Keratinocyte (primary cell): Measurements from ENCODE around the gene SLC25A19. TPM values are rescaled to one million over a fixed set of nuclear protein-coding genes. Genes with fewer than 3 reads are reported as not detected.

ENCODE experiments used
- DNase-seq: peaks from one replicate; pipeline ENCODE4 v3.0.0-alpha.2; 2011; ENCODE audit warnings: low read depth, missing footprints, low spot score
- FAIRE-seq: peaks from 2 replicates; lab custom pipeline; 2011; peaks lifted over from hg19 to GRCh38; lab: Jason Lieb, UNC
- H2AFZ ChIP-seq: 2 replicates; pipeline ENCODE4 v1.6.0; 2012; ENCODE audit warnings: low read length, control low read depth, inconsistent platforms; ENCODE audit not compliant: control insufficient read depth
- H3K27ac ChIP-seq: 2 replicates; pipeline ENCODE4 v1.5.1; 2011; ENCODE audit warnings: low read length; ENCODE audit not compliant: control insufficient read depth, insufficient read depth
- H3K27me3 ChIP-seq: 3 replicates; pipeline ENCODE4 v1.6.0; 2011; ENCODE audit warnings: low read length; ENCODE audit not compliant: control insufficient read depth, insufficient read depth; ENCODE audit errors: extremely low read depth
- H3K36me3 ChIP-seq, 2 experiments: 2 replicates in 1 of 2; 3 replicates in 1 of 2; pipeline ENCODE4 v1.5.1; 2011; ENCODE audit warnings: low read length in 2 of 2, mild to moderate bottlenecking in 1 of 2; ENCODE audit not compliant: control insufficient read depth in 2 of 2, insufficient read depth in 2 of 2; ENCODE audit errors: extremely low read depth in 1 of 2
- H3K4me1 ChIP-seq: 3 replicates; pipeline ENCODE4 v1.5.1; 2011; ENCODE audit warnings: low read length; ENCODE audit not compliant: control insufficient read depth, insufficient read depth; ENCODE audit errors: extremely low read depth
- H3K4me2 ChIP-seq: 3 replicates; pipeline ENCODE4 v1.6.0; 2011; ENCODE audit warnings: low read depth, low read length; ENCODE audit not compliant: control insufficient read depth, insufficient read depth; ENCODE audit errors: extremely low read depth
- H3K4me3 ChIP-seq, 3 experiments: fragments of 200-600 bp in 1 of 3; sonication (generic) in 1 of 3; 2 replicates in 2 of 3; 3 replicates in 1 of 3; pipeline ENCODE4 v1.5.1; 2011 to 2016; ENCODE audit warnings: low read length in 3 of 3, mild to moderate bottlenecking in 3 of 3, control low read depth in 2 of 3, inconsistent platforms in 1 of 3, low read depth in 1 of 3, mixed read lengths in 1 of 3, mixed run types in 1 of 3, moderate library complexity in 1 of 3; ENCODE audit not compliant: control insufficient read depth in 2 of 3, insufficient read depth in 2 of 3; ENCODE audit errors: extremely low read depth in 1 of 3
- H3K79me2 ChIP-seq: 2 replicates; pipeline ENCODE4 v1.6.0; 2012; ENCODE audit warnings: low read length; ENCODE audit not compliant: control insufficient read depth, insufficient read depth
- H3K9ac ChIP-seq: 3 replicates; pipeline ENCODE4 v1.6.0; 2011; ENCODE audit warnings: low read length; ENCODE audit not compliant: control insufficient read depth, insufficient read depth; ENCODE audit errors: extremely low read depth
- H3K9me1 ChIP-seq: 3 replicates; pipeline ENCODE4 v1.6.0; 2011; ENCODE audit warnings: low read length; ENCODE audit not compliant: control insufficient read depth, insufficient read depth; ENCODE audit errors: extremely low read depth
- H3K9me3 ChIP-seq: 2 replicates; pipeline ENCODE4 v1.5.1; 2012; ENCODE audit warnings: low read depth, low read length; ENCODE audit not compliant: control insufficient read depth
- H4K20me1 ChIP-seq: 3 replicates; pipeline ENCODE4 v1.6.0; 2011; ENCODE audit warnings: low read length; ENCODE audit not compliant: control insufficient read depth, insufficient read depth; ENCODE audit errors: extremely low read depth
- CTCF ChIP-seq, 3 experiments: IDR thresholded peaks in 1 of 3; conservative IDR thresholded peaks in 1 of 3; optimal IDR thresholded peaks in 1 of 3; 2 replicates in 2 of 3; 3 replicates in 1 of 3; pipeline versions ENCODE3 to v1.5.1; 2011; ENCODE audit warnings: low read length in 3 of 3, mild to moderate bottlenecking in 3 of 3, moderate library complexity in 2 of 3, control low read depth in 1 of 3, inconsistent platforms in 1 of 3; ENCODE audit not compliant: insufficient read depth in 2 of 3; ENCODE audit errors: extremely low read depth in 1 of 3
- EZH2 ChIP-seq: IDR thresholded peaks from one replicate; pipeline ENCODE4 v1.6.1; 2012; ENCODE audit warnings: inconsistent platforms, mild to moderate bottlenecking, low read length, moderate library complexity
- dilution Hi-C: fragments of 300-500 bp; cut with MboI; formaldehyde crosslinking; loops from one replicate; pipeline ENCODE4 v1.7.0; 2020; ENCODE audit warnings: low sequenced_read_pairs; ENCODE audit not compliant: extremely low pct_ligation_motif_present
- polyA plus RNA-seq, 5 experiments: library from polyadenylated mRNA; depleted of rRNA in 3 of 5; stranded (reverse) in 3 of 5; stranded (forward) in 1 of 5; unstranded in 1 of 5; fragments of >200 nt; gene quantifications; 1 replicate in 1 of 5; 2 replicates in 3 of 5; 3 replicates in 1 of 5; pipeline versions ENCODE4 v1.2.1 to v1.2.3, GENCODE V29; 2011 to 2012; ENCODE audit warnings: missing spikeins in 2 of 5, low read depth in 1 of 5, low replicate concordance in 1 of 5

SLC25A19 gene
- polyA plus RNA-seq, 1 donor (not counting 4 experiments of a cell fraction or from before 2014, with no cell fraction given), result 7.0 TPM

DNA sequence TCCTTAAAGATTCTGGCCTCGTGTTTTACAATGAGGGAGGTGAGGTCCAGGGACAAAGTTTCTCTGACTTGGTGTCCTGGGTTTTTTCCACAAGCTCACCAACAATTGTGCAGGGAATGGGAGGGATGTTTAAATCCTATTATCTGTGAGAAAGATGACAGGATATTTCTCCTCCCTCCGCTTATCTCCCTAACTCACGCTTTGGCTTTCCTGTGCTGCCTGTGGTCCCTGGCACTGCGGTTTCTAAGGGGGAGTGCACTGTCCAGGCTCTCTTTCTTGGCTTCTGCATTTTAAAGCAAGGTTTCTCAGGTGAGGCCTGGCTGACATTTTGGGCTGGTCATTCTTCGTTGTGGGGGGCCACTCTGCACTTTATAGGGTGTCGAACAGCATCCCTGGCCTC lies 44.2 kb downstream of the SLC25A19 start:
- dilution Hi-C loops, result no loop called here
- H3K36me3 ChIP-seq, result peaks cover 46 to 50% of the 10 kb centered on the region in 2 experiments
- no peak overlapping the region for H3K4me2 ChIP-seq
- no peaks in the 10 kb centered on the region for H4K20me1 ChIP-seq
- no peaks in the 10 kb centered on the region for H3K4me1 ChIP-seq
- no peaks in the 10 kb centered on the region for H3K9me1 ChIP-seq
- no peaks in the 10 kb centered on the region for H3K27me3 ChIP-seq
- no peaks in the 10 kb centered on the region for H3K9me3 ChIP-seq
- no peak overlapping the region for H3K9ac ChIP-seq
- H2AFZ ChIP-seq, result no peak overlapping the region
- FAIRE-seq (no peak), DNase-seq (no peak)
- no peak overlapping the region for H3K4me3 ChIP-seq
- peaks cover 11% of the 10 kb centered on the region for H3K79me2 ChIP-seq
- no peak overlapping the region for H3K27ac ChIP-seq
- TF ChIP-seq CTCF (optimal IDR thresholded peaks at IDR 0.05 in 1 of 3, IDR thresholded peaks at IDR 0.05 in 1 of 3, conservative IDR thresholded peaks at IDR 0.05 in 1 of 3; ENCODE audit: extremely low read depth in 1 of 3, insufficient read depth in 2 of 3, low read length in 3 of 3) (no peak), EZH2 (no peak)

DNA sequence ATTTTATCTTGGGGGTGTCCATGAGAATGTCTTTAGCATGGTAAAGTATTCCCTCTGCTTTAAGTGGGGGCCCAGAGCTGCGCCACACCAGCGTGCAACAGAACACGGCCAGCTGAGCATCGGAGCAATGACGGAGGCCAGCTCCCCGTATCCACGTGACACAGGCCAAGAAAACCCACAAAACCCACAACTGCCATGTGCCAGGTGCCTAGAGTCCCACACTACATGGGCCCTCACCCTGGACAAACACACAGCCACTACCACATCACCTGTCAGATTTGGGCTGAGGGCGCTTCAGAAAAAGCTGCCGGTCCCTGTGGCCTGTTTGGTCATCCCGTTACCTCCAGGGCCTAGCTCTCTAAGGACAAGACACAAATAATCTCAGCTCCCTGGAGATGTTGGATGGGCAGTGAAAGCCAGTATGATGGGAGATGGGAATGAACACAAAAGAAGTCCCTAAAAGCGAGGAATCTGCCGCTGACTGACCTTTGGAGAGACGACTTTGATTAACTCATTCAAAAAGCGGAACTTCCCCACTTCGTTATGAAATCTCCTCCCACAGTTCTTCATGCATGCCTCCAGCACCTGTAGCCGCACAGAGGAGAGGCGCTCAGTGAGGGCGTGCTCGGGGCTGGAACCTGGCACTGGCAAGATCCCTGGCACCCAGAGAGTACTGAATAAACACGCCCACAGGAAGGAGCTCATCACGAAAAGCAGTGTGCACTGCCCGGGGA lies 44.9 kb downstream of the SLC25A19 start:
- Histone ChIP-seq H3K27me3 (no peaks in the 10 kb centered on the region), H3K79me2 (peaks cover 5% of the 10 kb centered on the region), H4K20me1 (no peaks in the 10 kb centered on the region), H3K9me3 (no peaks in the 10 kb centered on the region), H2AFZ (no peak overlapping the region), H3K36me3 (peaks cover 48 to 55% of the 10 kb centered on the region in 2 experiments), H3K4me2 (no peak overlapping the region), H3K9me1 (no peaks in the 10 kb centered on the region), H3K27ac (no peak overlapping the region), H3K4me3 (no peak overlapping the region), H3K4me1 (no peaks in the 10 kb centered on the region), H3K9ac (no peak overlapping the region)
- dilution Hi-C loops, result no loop called here
- FAIRE-seq (no peak), DNase-seq (no peak)
- TF ChIP-seq EZH2 (no peak), CTCF (optimal IDR thresholded peaks at IDR 0.05 in 1 of 3, IDR thresholded peaks at IDR 0.05 in 1 of 3, conservative IDR thresholded peaks at IDR 0.05 in 1 of 3; ENCODE audit: extremely low read depth in 1 of 3, insufficient read depth in 2 of 3, low read length in 3 of 3) (no peak)
